Muscle layer of colon (tissue), 2 donors: ENCODE data around the gene ZNF207.
"Not testable (repeated sequence)": the region's sequence is repeated elsewhere in the genome, so short reads cannot be mapped to it uniquely, and the experiment has no call there.

Experiments used
- H3K27ac ChIP-seq: one replicate; pipeline ENCODE4 v1.7.0; 2013; ENCODE audit warnings: low read depth, mild to moderate bottlenecking, low read length, moderate library complexity
- H3K27me3 ChIP-seq, 2 donors: one replicate each; pipeline ENCODE4 v1.7.0; 2013; ENCODE audit warnings: low read length in 2 of 2, mild to moderate bottlenecking in 2 of 2; ENCODE audit not compliant: insufficient read depth in 2 of 2, control insufficient read depth in 1 of 2
- H3K36me3 ChIP-seq: one replicate; pipeline ENCODE4 v1.7.0; 2013; ENCODE audit warnings: mild to moderate bottlenecking, low read length; ENCODE audit not compliant: insufficient read depth
- H3K4me1 ChIP-seq: one replicate; pipeline ENCODE4 v1.7.0; 2013; ENCODE audit warnings: mild to moderate bottlenecking, low read length; ENCODE audit not compliant: insufficient read depth
- H3K4me3 ChIP-seq, 2 donors: one replicate each; pipeline ENCODE4 v1.7.0; 2013; ENCODE audit warnings: low read length in 2 of 2, low read depth in 1 of 2, mild to moderate bottlenecking in 1 of 2, moderate library complexity in 1 of 2
- H3K9ac ChIP-seq: one replicate; pipeline ENCODE4 v1.7.0; 2013; ENCODE audit warnings: low read length
- H3K9me3 ChIP-seq: one replicate; pipeline ENCODE4 v1.7.0; 2013; ENCODE audit warnings: mild to moderate bottlenecking, low read length
- donor health status: abdominal sarcoma.
- donor health status: Adenocarcinoma of cecum.

The ZNF207 gene

DNA sequence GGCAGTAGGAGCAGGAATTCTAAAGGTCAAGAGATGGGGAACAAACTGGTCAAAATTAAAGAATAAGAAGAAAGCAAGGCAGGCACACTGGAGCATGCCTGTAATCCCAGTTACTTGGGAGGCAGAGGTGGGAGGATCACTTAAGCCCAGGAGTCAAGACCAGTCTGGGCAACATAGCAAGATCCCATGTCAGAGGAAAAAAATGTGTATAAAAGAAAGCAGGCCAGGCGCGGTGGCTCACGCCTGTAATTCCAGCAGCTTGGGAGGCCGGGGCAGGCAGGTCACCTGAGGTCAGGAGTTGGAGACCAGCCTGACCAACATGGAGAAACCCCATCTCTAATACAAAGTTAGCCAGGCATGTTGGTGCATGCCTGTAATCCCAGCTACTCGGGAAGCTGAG, 43.9 kb downstream of the ZNF207 start:
- H3K4me1 ChIP-seq: no peaks in the 10 kb centered on the region
- H3K9me3 ChIP-seq: no peaks in the 10 kb centered on the region
- no peaks in the 10 kb centered on the region for H3K27me3 ChIP-seq
- no peaks in the 10 kb centered on the region for H3K36me3 ChIP-seq
- H3K27ac ChIP-seq: no peak overlapping the region
- H3K4me3 ChIP-seq: no peak overlapping the region
- H3K9ac ChIP-seq: no peak overlapping the region

DNA sequence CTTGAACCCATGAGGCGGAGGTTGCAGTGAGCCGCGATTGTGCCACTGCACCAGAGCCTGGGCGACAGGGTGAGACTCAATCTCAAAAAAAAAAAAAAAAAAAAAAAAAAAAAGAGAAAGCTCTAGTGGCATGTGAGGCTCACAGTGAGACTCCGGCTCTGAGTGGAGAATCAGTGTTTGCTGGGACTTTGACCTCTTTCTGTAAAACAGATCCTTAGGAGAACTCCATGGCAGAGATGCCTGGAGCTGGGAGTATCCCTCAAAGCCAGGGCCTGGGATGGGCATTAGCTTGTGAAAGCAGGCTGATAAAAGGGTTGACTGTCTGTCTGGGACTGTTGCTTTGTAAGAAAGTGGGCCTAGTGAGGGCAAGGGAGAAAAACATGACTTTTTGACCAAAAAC, 46.4 kb downstream of the ZNF207 start:
- no peak overlapping the region for H3K4me3 ChIP-seq
- H3K27me3 ChIP-seq: no peaks in the 10 kb centered on the region
- H3K36me3 ChIP-seq: no peaks in the 10 kb centered on the region
- H3K9ac ChIP-seq: no peak overlapping the region
- no peaks in the 10 kb centered on the region for H3K9me3 ChIP-seq
- H3K27ac ChIP-seq: no peak overlapping the region
- no peaks in the 10 kb centered on the region for H3K4me1 ChIP-seq

DNA sequence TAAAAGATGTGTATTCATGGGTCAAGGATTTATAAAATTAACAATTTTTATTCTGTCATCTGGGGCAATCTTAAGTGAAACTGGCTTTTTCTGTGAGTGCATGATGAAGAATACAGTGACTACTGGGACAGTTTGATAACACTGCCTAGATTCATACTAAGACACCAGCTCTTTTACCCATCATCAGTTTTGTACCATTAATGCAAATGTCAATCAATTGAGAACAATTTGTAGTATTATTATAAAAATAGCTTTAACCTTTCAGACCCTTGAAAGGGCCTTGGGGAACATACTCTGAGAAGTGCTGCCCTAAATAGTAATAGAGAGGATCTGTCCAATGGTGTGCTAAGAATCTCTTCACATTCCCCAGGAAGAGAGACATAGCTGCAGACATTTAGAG, 49.0 kb downstream of the ZNF207 start:
- Histone ChIP-seq H3K36me3 (no peaks in the 10 kb centered on the region), H3K27me3 (no peaks in the 10 kb centered on the region), H3K4me1 (no peaks in the 10 kb centered on the region), H3K4me3 (no peak overlapping the region), H3K9me3 (no peaks in the 10 kb centered on the region), H3K9ac (no peak overlapping the region), H3K27ac (no peak overlapping the region)

DNA sequence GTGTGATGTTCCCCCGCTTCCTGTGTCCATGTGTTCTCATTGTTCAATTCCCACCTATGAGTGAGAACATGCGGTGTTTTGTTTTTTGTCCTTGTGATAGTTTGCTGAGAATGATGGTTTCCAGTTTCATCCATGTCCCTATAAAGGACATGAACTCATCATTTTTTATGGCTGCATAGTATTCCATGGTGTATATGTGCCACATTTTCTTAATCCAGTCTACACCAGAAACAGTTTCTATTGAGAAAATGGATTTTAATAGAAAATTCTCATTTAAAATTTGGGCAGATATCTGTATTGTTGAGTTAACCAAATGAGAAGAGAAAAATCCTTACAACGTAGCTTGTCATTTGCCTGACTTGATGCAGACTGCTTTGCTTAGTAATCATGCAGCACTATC, 60.1 kb downstream of the ZNF207 start:
- H3K4me3 ChIP-seq, H3K36me3 ChIP-seq, H3K27ac ChIP-seq: not testable (repeated sequence)

DNA sequence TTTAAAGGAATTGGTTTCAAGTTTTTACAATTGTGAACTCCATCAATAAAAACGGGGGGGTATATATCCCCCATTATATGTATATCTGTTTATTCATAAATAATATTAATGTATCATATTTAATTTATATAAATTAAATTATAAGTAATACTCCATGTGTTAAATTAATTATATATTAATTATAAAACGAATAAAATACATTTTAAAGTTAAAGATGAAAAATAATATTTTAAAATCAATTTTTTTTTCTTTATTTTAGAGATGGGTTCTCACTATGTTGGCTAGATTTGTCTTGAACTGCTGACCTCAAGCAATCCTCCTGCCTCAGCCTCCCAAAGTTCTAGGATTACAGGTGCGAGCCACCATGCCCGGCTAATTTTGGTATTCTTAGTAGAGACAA, 76.9 kb downstream of the ZNF207 start:
- no peaks in the 10 kb centered on the region for H3K9me3 ChIP-seq
- H3K27ac ChIP-seq: no peak overlapping the region
- no peaks in the 10 kb centered on the region for H3K4me1 ChIP-seq
- no peak overlapping the region for H3K4me3 ChIP-seq
- H3K27me3 ChIP-seq: no peaks in the 10 kb centered on the region
- H3K36me3 ChIP-seq: no peaks in the 10 kb centered on the region
- no peak overlapping the region for H3K9ac ChIP-seq

More for the DNA sequence above, 60.1 kb downstream of the ZNF207 start:
- H3K27me3 ChIP-seq, H3K9me3 ChIP-seq, H3K4me1 ChIP-seq, H3K9ac ChIP-seq: not testable (repeated sequence)

DNA sequence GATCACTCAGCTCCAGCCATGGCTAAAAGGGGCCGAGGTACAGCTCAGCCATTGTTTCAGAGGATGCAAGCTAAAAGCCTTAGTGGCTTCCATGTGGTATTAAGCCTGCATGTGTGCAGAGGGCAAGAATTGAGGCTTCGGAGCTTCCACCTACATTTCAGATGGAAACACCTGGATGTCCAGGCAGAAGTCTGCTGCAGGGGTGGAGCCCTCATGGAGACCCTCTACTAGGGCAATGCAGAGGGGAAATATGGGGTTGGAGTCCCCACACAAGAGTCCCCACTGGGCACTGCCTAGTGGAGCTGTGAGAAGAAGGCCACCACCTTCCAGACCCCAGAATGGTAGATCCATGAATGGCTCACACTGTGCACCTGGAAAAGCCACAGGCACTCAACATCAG, 79.6 kb downstream of the ZNF207 start:
- Histone ChIP-seq H3K9ac (no peak overlapping the region), H3K27me3 (no peaks in the 10 kb centered on the region), H3K4me3 (no peak overlapping the region), H3K27ac (no peak overlapping the region), H3K9me3 (no peaks in the 10 kb centered on the region), H3K4me1 (no peaks in the 10 kb centered on the region), H3K36me3 (no peaks in the 10 kb centered on the region)
